A549 (cell line): ENCODE results near the gene SLIT3. TPM values are rescaled to one million over a fixed set of nuclear protein-coding genes. Genes with fewer than 3 reads are reported as not detected.

ENCODE experiments used
- ATAC-seq, 2 experiments: fragments of 200-7000 bp in 1 of 2; fragments of >200 bp in 1 of 2; cut with Nextera tagmentation in 1 of 2; cut with Tn5 transposase in 1 of 2; 3 replicates each; pipeline versions ENCODE4 v1.8.0 to v1.9.1; 2018 to 2020; ENCODE audit warnings: mild to moderate bottlenecking in 1 of 2, moderate library complexity in 1 of 2
- CTCF ChIA-PET: fragments of 300-600 bp; sonication (Branson Sonifier 250); formaldehyde crosslinking; extraction: SDS; loops from one replicate; lab custom pipeline; 2021; ENCODE audit warnings: antibody characterized with exemption, inconsistent platforms; lab: Yijun Ruan, JAX
- POLR2A ChIA-PET: fragments of 350-600 bp; formaldehyde crosslinking; extraction: SDS; loops from one replicate; lab custom pipeline; 2021; ENCODE audit warnings: antibody characterized with exemption, inconsistent platforms; lab: Yijun Ruan, JAX
- DNase-seq, 2 experiments: peaks; one replicate each; pipeline versions ENCODE4 v3.0.0 to v3.0.0-alpha.2; 2011 to 2016; ENCODE audit warnings: low read depth in 1 of 2, low spot score in 1 of 2
- FAIRE-seq: peaks from 2 replicates; lab custom pipeline; 2011; peaks lifted over from hg19 to GRCh38; lab: Jason Lieb, UNC
- H3K27ac ChIP-seq, 2 experiments: fragments of >200 bp; sonication (Bioruptor Twin); formaldehyde crosslinking; 3 replicates each; pipeline ENCODE4 v1.5.1; 2016 to 2017
- H3K4me1 ChIP-seq: fragments of >200 bp; sonication (Bioruptor Twin); formaldehyde crosslinking; 3 replicates; pipeline ENCODE4 v1.6.1; 2016
- H3K4me2 ChIP-seq: fragments of >200 bp; sonication (Bioruptor Twin); formaldehyde crosslinking; 3 replicates; pipeline ENCODE4 v1.6.1; 2016
- H3K4me3 ChIP-seq: fragments of >200 bp; sonication (Bioruptor Twin); formaldehyde crosslinking; 3 replicates; pipeline ENCODE4 v1.5.1; 2016
- H3K9me3 ChIP-seq: fragments of >200 bp; sonication (Bioruptor Twin); formaldehyde crosslinking; 3 replicates; pipeline ENCODE4 v1.6.1; 2016
- BCL3 ChIP-seq: fragments of >200 bp; sonication (Bioruptor Twin); formaldehyde crosslinking; IDR thresholded peaks from 3 replicates; pipeline ENCODE4 v1.6.1; 2016
- CBX2 ChIP-seq: fragments of 200-600 bp; sonication (generic); IDR thresholded peaks from 2 replicates; pipeline ENCODE4 v1.6.1; 2016; ENCODE audit warnings: low read depth, mild to moderate bottlenecking, borderline replicate concordance
- CHD2 ChIP-seq: fragments of 150-350 bp; IDR thresholded peaks from 2 replicates; pipeline ENCODE4 v1.6.1; 2014; ENCODE audit warnings: low read length; ENCODE audit not compliant: partially characterized antibody
- EHF ChIP-seq: fragments of 250-450 bp; sonication (Bioruptor Pico); IDR thresholded peaks from 2 replicates; pipeline ENCODE4 v1.5.0; 2020; ENCODE audit warnings: mild to moderate bottlenecking
- EP300 ChIP-seq, 2 experiments: fragments of >200 bp; sonication (Bioruptor Twin); formaldehyde crosslinking; IDR thresholded peaks; 2 replicates in 1 of 2; 3 replicates in 1 of 2; pipeline ENCODE4 v1.6.1; 2016 to 2017
- ESRRA ChIP-seq: fragments of 150-350 bp; IDR thresholded peaks from 2 replicates; pipeline ENCODE4 v1.6.1; 2014; ENCODE audit warnings: mild to moderate bottlenecking, low read length, borderline replicate concordance
- FOSB ChIP-seq: fragments of 250-450 bp; sonication (Bioruptor Pico); IDR thresholded peaks from 2 replicates; pipeline ENCODE4 v1.5.0; 2020; ENCODE audit warnings: mild to moderate bottlenecking, moderate library complexity
- FOSL2 ChIP-seq, 2 experiments: fragments of 450-650 bp in 1 of 2; fragments of >200 bp in 1 of 2; sonication (Bioruptor Twin) in 1 of 2; formaldehyde crosslinking; IDR thresholded peaks; 2 replicates each; pipeline versions ENCODE4 v1.5.0 to v1.6.1; 2016 to 2020; ENCODE audit warnings: mild to moderate bottlenecking in 1 of 2, moderate library complexity in 1 of 2
- GATA3 ChIP-seq: IDR thresholded peaks from 2 replicates; pipeline ENCODE4 v1.6.1; 2012; ENCODE audit warnings: borderline replicate concordance
- HEYL ChIP-seq: fragments of 250-450 bp; sonication (Bioruptor Pico); IDR thresholded peaks from 2 replicates; pipeline ENCODE4 v1.8.0; 2021; ENCODE audit warnings: mild to moderate bottlenecking, moderate library complexity
- JUN ChIP-seq, 2 experiments: fragments of >200 bp; sonication (Bioruptor Twin); formaldehyde crosslinking; IDR thresholded peaks; 2 replicates in 1 of 2; 3 replicates in 1 of 2; pipeline ENCODE4 v1.6.1; 2016 to 2017
- MYC ChIP-seq: IDR thresholded peaks from 2 replicates; pipeline ENCODE4 v1.6.1; 2012; ENCODE audit warnings: mild to moderate bottlenecking, inconsistent platforms, low read length, improper control_type of control experiment, borderline replicate concordance
- NFE2L2 ChIP-seq: fragments of 150-350 bp; conservative IDR thresholded peaks from 2 replicates; pipeline ENCODE4 v1.6.1; 2014; ENCODE audit warnings: low read length
- PHF8 ChIP-seq: fragments of 200-600 bp; sonication (generic); IDR thresholded peaks from 2 replicates; pipeline ENCODE4 v1.6.1; 2016; ENCODE audit warnings: low read depth, mild to moderate bottlenecking, antibody characterized with exemption, moderate library complexity, borderline replicate concordance
- POLR2A ChIP-seq: IDR thresholded peaks from 2 replicates; pipeline ENCODE4 v1.6.1; 2012; ENCODE audit warnings: mild to moderate bottlenecking, low read length
- POLR2AphosphoS2 ChIP-seq: conservative IDR thresholded peaks from 2 replicates; pipeline ENCODE4 v1.6.1; 2012; ENCODE audit warnings: low read length, improper control_type of control experiment, inconsistent platforms
- RFX5 ChIP-seq: fragments of 450-650 bp; IDR thresholded peaks from 2 replicates; pipeline ENCODE4 v1.7.1; 2014; ENCODE audit warnings: antibody characterized with exemption, mild to moderate bottlenecking, moderate library complexity
- SMC3 ChIP-seq: fragments of >200 bp; sonication (Bioruptor Twin); formaldehyde crosslinking; IDR thresholded peaks from 3 replicates; pipeline ENCODE4 v1.6.1; 2018; ENCODE audit warnings: inconsistent platforms
- USF2 ChIP-seq: fragments of 450-650 bp; IDR thresholded peaks from 2 replicates; pipeline ENCODE4 v1.6.1; 2014; ENCODE audit warnings: antibody characterized with exemption
- ZNF302 ChIP-seq: fragments of 250-450 bp; sonication (Bioruptor Pico); IDR thresholded peaks from 2 replicates; pipeline ENCODE4 v1.9.0; 2021; ENCODE audit warnings: inconsistent platforms, mild to moderate bottlenecking, moderate library complexity
- WGBS: methylation state at CpG from one replicate; pipeline ENCODE4 v1.1.6; 2017; ENCODE audit errors: missing lambda C conversion rate; 5-methylcytosine and 5-hydroxymethylcytosine counted together
- polyA plus RNA-seq, 4 experiments: library from polyadenylated mRNA; depleted of rRNA in 3 of 4; stranded (reverse); fragments of >200 nt; fragmentation: RNase III in 1 of 4; extraction: RNeasy Plus Mini Kit Qiagen cat#74134 plus additional on column Dnase treatment in 1 of 4; gene quantifications; 2 replicates in 3 of 4; 3 replicates in 1 of 4; pipeline ENCODE4 v1.2.3, GENCODE V29; 2011 to 2017
- TF ChIP-seq, protein P1 (sequence below): fragments of 200-600 bp; sonication (generic); IDR thresholded peaks from 2 replicates; pipeline ENCODE4 v1.6.1; 2016; ENCODE audit warnings: antibody characterized with exemption, mild to moderate bottlenecking, moderate library complexity
- TF ChIP-seq, protein P2 (sequence below): fragments of >200 bp; sonication (Bioruptor Twin); formaldehyde crosslinking; IDR thresholded peaks from 3 replicates; pipeline ENCODE4 v1.5.1; 2016

The SLIT3 gene
- polyA plus RNA-seq, 2 of the 4 experiments (the other 2 are of a cell fraction), result 12.7 to 22.9 TPM

DNA sequence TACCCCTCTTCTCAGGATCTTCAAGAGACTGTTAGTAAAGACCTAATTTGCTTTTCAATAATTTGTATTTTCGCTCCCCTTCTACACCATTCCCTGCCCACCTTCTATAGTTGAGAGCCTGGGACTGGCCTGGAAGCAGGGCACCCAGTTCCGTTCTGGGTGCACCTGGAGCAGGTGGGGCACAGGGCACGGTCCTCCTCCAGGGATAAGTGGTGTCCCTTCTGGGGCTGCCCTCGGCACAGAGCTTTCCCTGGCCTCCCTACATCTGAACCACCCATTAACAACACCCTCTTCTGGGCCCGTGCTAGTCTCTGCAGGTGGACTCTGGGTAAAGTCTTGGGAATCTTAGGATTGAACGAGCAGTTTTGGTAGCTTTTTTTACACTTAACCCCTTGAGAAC lies 628.9 kb downstream of the SLIT3 start (continued):
- TF ChIP-seq, protein P1, sequence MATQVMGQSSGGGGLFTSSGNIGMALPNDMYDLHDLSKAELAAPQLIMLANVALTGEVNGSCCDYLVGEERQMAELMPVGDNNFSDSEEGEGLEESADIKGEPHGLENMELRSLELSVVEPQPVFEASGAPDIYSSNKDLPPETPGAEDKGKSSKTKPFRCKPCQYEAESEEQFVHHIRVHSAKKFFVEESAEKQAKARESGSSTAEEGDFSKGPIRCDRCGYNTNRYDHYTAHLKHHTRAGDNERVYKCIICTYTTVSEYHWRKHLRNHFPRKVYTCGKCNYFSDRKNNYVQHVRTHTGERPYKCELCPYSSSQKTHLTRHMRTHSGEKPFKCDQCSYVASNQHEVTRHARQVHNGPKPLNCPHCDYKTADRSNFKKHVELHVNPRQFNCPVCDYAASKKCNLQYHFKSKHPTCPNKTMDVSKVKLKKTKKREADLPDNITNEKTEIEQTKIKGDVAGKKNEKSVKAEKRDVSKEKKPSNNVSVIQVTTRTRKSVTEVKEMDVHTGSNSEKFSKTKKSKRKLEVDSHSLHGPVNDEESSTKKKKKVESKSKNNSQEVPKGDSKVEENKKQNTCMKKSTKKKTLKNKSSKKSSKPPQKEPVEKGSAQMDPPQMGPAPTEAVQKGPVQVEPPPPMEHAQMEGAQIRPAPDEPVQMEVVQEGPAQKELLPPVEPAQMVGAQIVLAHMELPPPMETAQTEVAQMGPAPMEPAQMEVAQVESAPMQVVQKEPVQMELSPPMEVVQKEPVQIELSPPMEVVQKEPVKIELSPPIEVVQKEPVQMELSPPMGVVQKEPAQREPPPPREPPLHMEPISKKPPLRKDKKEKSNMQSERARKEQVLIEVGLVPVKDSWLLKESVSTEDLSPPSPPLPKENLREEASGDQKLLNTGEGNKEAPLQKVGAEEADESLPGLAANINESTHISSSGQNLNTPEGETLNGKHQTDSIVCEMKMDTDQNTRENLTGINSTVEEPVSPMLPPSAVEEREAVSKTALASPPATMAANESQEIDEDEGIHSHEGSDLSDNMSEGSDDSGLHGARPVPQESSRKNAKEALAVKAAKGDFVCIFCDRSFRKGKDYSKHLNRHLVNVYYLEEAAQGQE, result no peak
- TF ChIP-seq USF2, result no peak
- no peak for TF ChIP-seq BCL3
- TF ChIP-seq GATA3, result no peak
- no peak for TF ChIP-seq JUN (IDR thresholded peaks at IDR 0.05)
- no peak for TF ChIP-seq FOSB
- no peak for TF ChIP-seq HEYL (CRISPR knock-in tag)

DNA sequence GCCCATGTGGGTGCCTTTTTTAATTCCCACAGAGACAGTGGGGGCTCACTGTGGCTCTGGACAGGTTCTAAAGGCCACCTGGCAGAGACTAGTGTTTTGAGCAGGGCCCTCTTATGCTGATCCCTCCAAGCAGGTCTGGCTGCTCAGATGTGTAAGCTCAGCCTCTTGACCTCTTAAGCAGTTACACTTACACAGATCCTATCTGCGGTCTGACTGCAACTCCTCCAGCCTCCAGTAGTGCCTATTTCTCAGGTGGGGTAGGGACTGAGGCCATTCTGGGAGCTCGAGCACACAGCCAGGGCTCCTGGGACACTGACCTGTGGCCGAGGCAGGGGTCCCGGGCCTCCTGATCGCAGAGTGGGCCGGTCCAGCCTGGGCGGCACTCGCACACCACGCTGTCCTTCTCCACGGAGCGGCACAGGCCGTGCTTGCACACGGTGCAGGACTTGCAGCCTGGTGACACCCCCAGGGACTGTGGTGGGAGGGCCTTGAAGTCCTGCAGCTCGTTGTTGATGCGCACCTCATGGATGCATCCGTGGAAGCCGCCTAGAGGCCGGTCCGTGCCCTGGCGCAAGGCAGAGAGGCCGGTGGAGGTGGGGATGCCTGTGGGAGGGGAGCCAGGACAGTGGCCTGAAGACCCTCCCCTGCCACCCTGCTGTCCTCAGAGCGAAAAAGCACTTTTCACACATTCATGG lies 629.9 kb downstream of the SLIT3 start:
- ChIA-PET CTCF (interaction anchor here (1.8 kb wide), 1 partner anchor 8 kb away, joined by 5 read pairs; no protein-coding TSS in a partner anchor), POLR2A (no interaction called here)
- peak; percentile 32 to 40; a peak in 4 of 6 replicates for ATAC-seq
- no peak for FAIRE-seq
- no peak overlapping the region for H3K27ac ChIP-seq
- no peak for TF ChIP-seq NFE2L2
- TF ChIP-seq MYC, result no peak
- TF ChIP-seq RFX5, result no peak
- no peak for TF ChIP-seq ESRRA
- TF ChIP-seq PHF8, result no peak
- no peak overlapping the region for H3K4me3 ChIP-seq
- no peak for DNase-seq
- no peaks in the 10 kb centered on the region for H3K9me3 ChIP-seq
- 97% methylated on average over 15 of the region's 22 CpGs for WGBS
- no peaks in the 10 kb centered on the region for H3K4me1 ChIP-seq
- no peak overlapping the region for H3K4me2 ChIP-seq

GRCh38 chr5:168669668-168670378 lies 631.1 kb downstream of the SLIT3 start:
- 90% methylated on average over 6 of the region's 6 CpGs for WGBS
- Histone ChIP-seq H3K27ac (no peak overlapping the region), H3K4me1 (no peaks in the 10 kb centered on the region), H3K9me3 (no peaks in the 10 kb centered on the region), H3K4me2 (no peak overlapping the region), H3K4me3 (no peak overlapping the region)
- no peak for DNase-seq
- TF ChIP-seq FOSB, result no peak
- no peak for TF ChIP-seq PHF8
- no peak for TF ChIP-seq ZNF302
- no peak for TF ChIP-seq CHD2
- TF ChIP-seq EP300 (IDR thresholded peaks at IDR 0.05), result no peak
- TF ChIP-seq CBX2, result no peak
- no peak for TF ChIP-seq SMC3
- TF ChIP-seq, protein P2, sequence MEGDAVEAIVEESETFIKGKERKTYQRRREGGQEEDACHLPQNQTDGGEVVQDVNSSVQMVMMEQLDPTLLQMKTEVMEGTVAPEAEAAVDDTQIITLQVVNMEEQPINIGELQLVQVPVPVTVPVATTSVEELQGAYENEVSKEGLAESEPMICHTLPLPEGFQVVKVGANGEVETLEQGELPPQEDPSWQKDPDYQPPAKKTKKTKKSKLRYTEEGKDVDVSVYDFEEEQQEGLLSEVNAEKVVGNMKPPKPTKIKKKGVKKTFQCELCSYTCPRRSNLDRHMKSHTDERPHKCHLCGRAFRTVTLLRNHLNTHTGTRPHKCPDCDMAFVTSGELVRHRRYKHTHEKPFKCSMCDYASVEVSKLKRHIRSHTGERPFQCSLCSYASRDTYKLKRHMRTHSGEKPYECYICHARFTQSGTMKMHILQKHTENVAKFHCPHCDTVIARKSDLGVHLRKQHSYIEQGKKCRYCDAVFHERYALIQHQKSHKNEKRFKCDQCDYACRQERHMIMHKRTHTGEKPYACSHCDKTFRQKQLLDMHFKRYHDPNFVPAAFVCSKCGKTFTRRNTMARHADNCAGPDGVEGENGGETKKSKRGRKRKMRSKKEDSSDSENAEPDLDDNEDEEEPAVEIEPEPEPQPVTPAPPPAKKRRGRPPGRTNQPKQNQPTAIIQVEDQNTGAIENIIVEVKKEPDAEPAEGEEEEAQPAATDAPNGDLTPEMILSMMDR, result no peak
- TF ChIP-seq USF2, result no peak
- no peak for TF ChIP-seq NFE2L2
- TF ChIP-seq RFX5, result no peak
- no peak for TF ChIP-seq FOSL2 (IDR thresholded peaks at IDR 0.05)
- no peak for TF ChIP-seq FOSL2 (CRISPR knock-in tag; IDR thresholded peaks at IDR 0.05)
- no peak for TF ChIP-seq POLR2AphosphoS2
- TF ChIP-seq EHF (CRISPR knock-in tag), result no peak
- TF ChIP-seq POLR2A, result no peak
- POLR2A ChIA-PET, result no interaction called here
- FAIRE-seq, result no peak
- CTCF ChIA-PET, result interaction anchor here (0.9 to 1.8 kb wide), 2 partner anchors 10 to 14 kb away, joined by 3 to 5 read pairs; no protein-coding TSS in a partner anchor
- no peak for ATAC-seq
